Measurements from ENCODE around the gene BABAM2. TPM values are rescaled to one million over a fixed set of nuclear protein-coding genes. Genes with fewer than 3 reads are reported as not detected.

Gene BABAM2
- total RNA-seq, 4 donors from 2014 or later: 33.3 to 48.9 (median 37.9) TPM

DNA sequence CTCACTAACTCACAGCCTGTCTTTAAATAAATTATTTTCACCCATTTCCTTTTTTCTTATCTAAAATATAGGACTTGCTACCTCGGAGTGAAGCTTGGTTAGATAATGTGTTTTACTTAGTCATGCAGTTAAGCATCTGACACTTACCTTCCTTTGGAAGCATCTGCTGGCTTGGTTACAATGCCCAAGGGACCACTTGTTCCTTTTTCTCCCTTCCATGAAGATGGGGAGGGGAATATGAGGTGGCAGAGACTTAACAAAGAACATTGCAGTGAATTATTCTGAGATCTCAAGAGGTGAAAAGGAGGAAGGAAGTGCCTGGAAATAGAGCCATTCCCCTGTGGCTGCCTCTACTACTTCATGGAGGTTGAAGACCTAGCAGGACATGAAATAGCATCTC lies 356.8 kb downstream of the BABAM2 start:
- H3K4me1 ChIP-seq: peaks cover 0 to 11% (median 2%) of the 10 kb centered on the region in 4 donors
- TF ChIP-seq, protein P1, sequence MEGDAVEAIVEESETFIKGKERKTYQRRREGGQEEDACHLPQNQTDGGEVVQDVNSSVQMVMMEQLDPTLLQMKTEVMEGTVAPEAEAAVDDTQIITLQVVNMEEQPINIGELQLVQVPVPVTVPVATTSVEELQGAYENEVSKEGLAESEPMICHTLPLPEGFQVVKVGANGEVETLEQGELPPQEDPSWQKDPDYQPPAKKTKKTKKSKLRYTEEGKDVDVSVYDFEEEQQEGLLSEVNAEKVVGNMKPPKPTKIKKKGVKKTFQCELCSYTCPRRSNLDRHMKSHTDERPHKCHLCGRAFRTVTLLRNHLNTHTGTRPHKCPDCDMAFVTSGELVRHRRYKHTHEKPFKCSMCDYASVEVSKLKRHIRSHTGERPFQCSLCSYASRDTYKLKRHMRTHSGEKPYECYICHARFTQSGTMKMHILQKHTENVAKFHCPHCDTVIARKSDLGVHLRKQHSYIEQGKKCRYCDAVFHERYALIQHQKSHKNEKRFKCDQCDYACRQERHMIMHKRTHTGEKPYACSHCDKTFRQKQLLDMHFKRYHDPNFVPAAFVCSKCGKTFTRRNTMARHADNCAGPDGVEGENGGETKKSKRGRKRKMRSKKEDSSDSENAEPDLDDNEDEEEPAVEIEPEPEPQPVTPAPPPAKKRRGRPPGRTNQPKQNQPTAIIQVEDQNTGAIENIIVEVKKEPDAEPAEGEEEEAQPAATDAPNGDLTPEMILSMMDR (IDR thresholded peaks at IDR 0.05): no peak
- TF ChIP-seq EP300 (IDR thresholded peaks at IDR 0.05; ENCODE audit: low read depth): no peak
- no peak for TF ChIP-seq POLR2A (IDR thresholded peaks at IDR 0.05)
- no peak for TF ChIP-seq POLR2AphosphoS5 (IDR thresholded peaks at IDR 0.05)
- no peaks in the 10 kb centered on the region for H3K9me3 ChIP-seq
- H3K36me3 ChIP-seq: peaks cover 0 to 1% (median 0%) of the 10 kb centered on the region in 4 donors
- WGBS, 2 donors (ENCODE audit: low coverage in 1 of 2): 56 to 63% methylated on average over 1 of the region's 1 CpG
- intact Hi-C loops (cut with DNase I; ENCODE audit: low total_unique reads) (no loop called here), in situ Hi-C loops (cut with MboI; ENCODE audit: low pct_ligation_motif_present in 1 of 4, low pct_unique_long_range_greater_than_20kb in 1 of 4, low sequenced_read_pairs in 3 of 4) (no loop called here)
- no peak overlapping the region for H3K4me3 ChIP-seq
- H3K27ac ChIP-seq: no peak overlapping the region
- no peak for DNase-seq
- H3K27me3 ChIP-seq: no peaks in the 10 kb centered on the region

DNA sequence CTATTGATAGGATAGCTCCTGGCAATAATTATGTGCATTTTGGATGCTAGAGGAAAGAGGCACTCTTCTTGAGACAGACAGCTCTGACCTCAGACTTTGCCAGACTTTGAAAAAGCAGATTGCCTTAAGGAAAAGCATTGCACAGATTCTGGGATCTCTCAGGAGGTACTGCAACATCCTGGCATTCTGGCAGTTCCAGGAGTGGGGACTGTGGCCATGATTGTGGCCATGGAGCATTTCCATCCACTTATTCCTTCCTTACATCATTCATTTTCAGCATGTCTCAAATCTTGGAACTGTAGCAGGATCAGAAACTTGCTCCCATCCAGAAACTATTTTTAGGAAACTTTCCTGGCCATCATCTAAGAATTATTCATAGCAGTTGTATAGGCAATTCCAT lies 357.2 kb downstream of the BABAM2 start:
- Histone ChIP-seq H3K27me3 (no peaks in the 10 kb centered on the region), H3K36me3 (peaks cover 0 to 1% (median 0%) of the 10 kb centered on the region in 4 donors), H3K4me1 (peaks cover 0 to 15% (median 4%) of the 10 kb centered on the region in 4 donors), H3K4me3 (no peak overlapping the region), H3K27ac (no peak overlapping the region), H3K9me3 (no peaks in the 10 kb centered on the region)
- intact Hi-C loops (cut with DNase I; ENCODE audit: low total_unique reads) (no loop called here), in situ Hi-C loops (cut with MboI; ENCODE audit: low pct_ligation_motif_present in 1 of 4, low pct_unique_long_range_greater_than_20kb in 1 of 4, low sequenced_read_pairs in 3 of 4) (no loop called here)
- TF ChIP-seq POLR2A (IDR thresholded peaks at IDR 0.05) (no peak), POLR2AphosphoS5 (IDR thresholded peaks at IDR 0.05) (no peak), EP300 (IDR thresholded peaks at IDR 0.05; ENCODE audit: low read depth) (no peak)
- TF ChIP-seq, protein P1 (IDR thresholded peaks at IDR 0.05): no peak
- no peak for DNase-seq

GRCh38 chr2:28248511-28248910 lies 358.0 kb downstream of the BABAM2 start:
- H3K27ac ChIP-seq: no peak overlapping the region
- no peak overlapping the region for H3K4me3 ChIP-seq

GRCh38 chr2:28250006-28250405 lies 359.5 kb downstream of the BABAM2 start:
- Histone ChIP-seq H3K9me3 (no peaks in the 10 kb centered on the region), H3K36me3 (peaks cover 0 to 1% (median 0%) of the 10 kb centered on the region in 4 donors), H3K27me3 (no peaks in the 10 kb centered on the region), H3K4me1 (peaks cover 0 to 16% (median 4%) of the 10 kb centered on the region in 4 donors), H3K27ac (no peak overlapping the region), H3K4me3 (no peak overlapping the region)
- in situ Hi-C loops (cut with MboI; ENCODE audit: low pct_ligation_motif_present in 1 of 4, low pct_unique_long_range_greater_than_20kb in 1 of 4, low sequenced_read_pairs in 3 of 4): no loop called here
- no peak for DNase-seq
- WGBS, 2 donors (ENCODE audit: low coverage in 1 of 2): 84 to 89% methylated on average over 3 to 4 of the region's 4 CpGs
- intact Hi-C loops (cut with DNase I; ENCODE audit: low total_unique reads): no loop called here
- no peak for TF ChIP-seq EP300 (IDR thresholded peaks at IDR 0.05; ENCODE audit: low read depth)
- TF ChIP-seq, protein P1 (IDR thresholded peaks at IDR 0.05): no peak
- no peak for TF ChIP-seq POLR2A (IDR thresholded peaks at IDR 0.05)
- no peak for TF ChIP-seq POLR2AphosphoS5 (IDR thresholded peaks at IDR 0.05)

More at GRCh38 chr2:28248511-28248910, 358.0 kb downstream of the BABAM2 start:
- WGBS, 2 donors (ENCODE audit: low coverage in 1 of 2): 92% methylated on average over 2 of the region's 2 CpGs; no CpG with 5 or more reads in 1 of the 2 donors
- Histone ChIP-seq H3K27me3 (no peaks in the 10 kb centered on the region), H3K4me1 (peaks cover 0 to 16% (median 4%) of the 10 kb centered on the region in 4 donors), H3K9me3 (no peaks in the 10 kb centered on the region), H3K36me3 (peaks cover 0 to 1% (median 0%) of the 10 kb centered on the region in 4 donors)
- DNase-seq: no peak
- intact Hi-C loops (cut with DNase I; ENCODE audit: low total_unique reads): no loop called here
- TF ChIP-seq POLR2A (IDR thresholded peaks at IDR 0.05): no peak
- TF ChIP-seq, protein P1 (IDR thresholded peaks at IDR 0.05): no peak
- TF ChIP-seq EP300 (IDR thresholded peaks at IDR 0.05; ENCODE audit: low read depth): no peak
- TF ChIP-seq POLR2AphosphoS5 (IDR thresholded peaks at IDR 0.05): no peak
- in situ Hi-C loops (cut with MboI; ENCODE audit: low pct_ligation_motif_present in 1 of 4, low pct_unique_long_range_greater_than_20kb in 1 of 4, low sequenced_read_pairs in 3 of 4): no loop called here

Measured in transverse colon (tissue), 4 donors.